HG03139 (cell line): ENCODE measurements around the gene TOR1A.

ENCODE experiments used
- ATAC-seq: cut with Tn5 transposase; IDR thresholded peaks from one replicate; pipeline ENCODE4 v1.9.1; 2021; ENCODE audit not compliant: unreplicated experiment

Gene TOR1A

GRCh38 chr9:129823935-129824601 is at the start of gene TOR1A:
TSS of gene TOR1A (minus strand) at chr9:129824136. CDS start at chr9:129824085, 51 bp downstream.
- ATAC-seq = peak; percentile 93

GRCh38 chr9:129871046-129871445 is 47.1 kb upstream of the TOR1A start:
- ATAC-seq = no peak

- no peak for ATAC-seq
Observed at GRCh38 chr9:129869585-129870501, 45.9 kb upstream of the TOR1A start.

- no peak for ATAC-seq
Observed at GRCh38 chr9:129868872-129869486, 45.0 kb upstream of the TOR1A start.

- no peak for ATAC-seq
Observed at GRCh38 chr9:129868023-129868871, 44.3 kb upstream of the TOR1A start.

- ATAC-seq = no peak
Observed at GRCh38 chr9:129867136-129868022, 43.4 kb upstream of the TOR1A start.

- no peak for ATAC-seq
Observed at GRCh38 chr9:129866394-129867135, 42.6 kb upstream of the TOR1A start.

- no peak for ATAC-seq
Observed at GRCh38 chr9:129865668-129866320, 41.9 kb upstream of the TOR1A start.

- ATAC-seq = no peak
Observed at GRCh38 chr9:129864991-129865647, 41.2 kb upstream of the TOR1A start.

GRCh38 chr9:129863059-129863690 is 39.2 kb upstream of the TOR1A start:
- no peak for ATAC-seq

- no peak for ATAC-seq
Observed at GRCh38 chr9:129861447-129861827, 37.5 kb upstream of the TOR1A start.

GRCh38 chr9:129860653-129861446 is 36.9 kb upstream of the TOR1A start:
- ATAC-seq = no peak

- ATAC-seq = no peak
Observed at GRCh38 chr9:129858167-129858962, 34.4 kb upstream of the TOR1A start.

- ATAC-seq = no peak
Observed at GRCh38 chr9:129857207-129857606, 33.3 kb upstream of the TOR1A start.

GRCh38 chr9:129854588-129855110 is 30.7 kb upstream of the TOR1A start:
- ATAC-seq = no peak

- no peak for ATAC-seq
Observed at GRCh38 chr9:129853614-129854013, 29.7 kb upstream of the TOR1A start.
